GM12864 (cell line): ENCODE data around the gene ICA1.

Source experiments
- DNase-seq: peaks from one replicate; pipeline ENCODE4 v3.0.0-alpha.2; 2011; ENCODE audit warnings: low read depth
- H3K4me3 ChIP-seq: 2 replicates; pipeline ENCODE4 v1.5.1; 2011; ENCODE audit warnings: mild to moderate bottlenecking, low read depth, low read length, control low read depth
- TF ChIP-seq, protein P1 (sequence below): IDR thresholded peaks from 2 replicates; pipeline ENCODE4 v1.5.1; 2011; ENCODE audit warnings: low read depth, mild to moderate bottlenecking, moderate library complexity, low read length, control low read depth, inconsistent platforms; ENCODE audit errors: missing control alignments

The ICA1 gene

GRCh38 chr7:8260871-8261694 is 884 bp downstream of the ICA1 start:
- DNase-seq, result no peak
- H3K4me3 ChIP-seq, result peak overlapping the region; percentile 53
- TF ChIP-seq, protein P1, sequence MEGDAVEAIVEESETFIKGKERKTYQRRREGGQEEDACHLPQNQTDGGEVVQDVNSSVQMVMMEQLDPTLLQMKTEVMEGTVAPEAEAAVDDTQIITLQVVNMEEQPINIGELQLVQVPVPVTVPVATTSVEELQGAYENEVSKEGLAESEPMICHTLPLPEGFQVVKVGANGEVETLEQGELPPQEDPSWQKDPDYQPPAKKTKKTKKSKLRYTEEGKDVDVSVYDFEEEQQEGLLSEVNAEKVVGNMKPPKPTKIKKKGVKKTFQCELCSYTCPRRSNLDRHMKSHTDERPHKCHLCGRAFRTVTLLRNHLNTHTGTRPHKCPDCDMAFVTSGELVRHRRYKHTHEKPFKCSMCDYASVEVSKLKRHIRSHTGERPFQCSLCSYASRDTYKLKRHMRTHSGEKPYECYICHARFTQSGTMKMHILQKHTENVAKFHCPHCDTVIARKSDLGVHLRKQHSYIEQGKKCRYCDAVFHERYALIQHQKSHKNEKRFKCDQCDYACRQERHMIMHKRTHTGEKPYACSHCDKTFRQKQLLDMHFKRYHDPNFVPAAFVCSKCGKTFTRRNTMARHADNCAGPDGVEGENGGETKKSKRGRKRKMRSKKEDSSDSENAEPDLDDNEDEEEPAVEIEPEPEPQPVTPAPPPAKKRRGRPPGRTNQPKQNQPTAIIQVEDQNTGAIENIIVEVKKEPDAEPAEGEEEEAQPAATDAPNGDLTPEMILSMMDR, result no peak

GRCh38 chr7:8259586-8260222 is 2.3 kb downstream of the ICA1 start:
- DNase-seq, result no peak
- TF ChIP-seq, protein P1, result no peak
- no peak overlapping the region for H3K4me3 ChIP-seq

DNA sequence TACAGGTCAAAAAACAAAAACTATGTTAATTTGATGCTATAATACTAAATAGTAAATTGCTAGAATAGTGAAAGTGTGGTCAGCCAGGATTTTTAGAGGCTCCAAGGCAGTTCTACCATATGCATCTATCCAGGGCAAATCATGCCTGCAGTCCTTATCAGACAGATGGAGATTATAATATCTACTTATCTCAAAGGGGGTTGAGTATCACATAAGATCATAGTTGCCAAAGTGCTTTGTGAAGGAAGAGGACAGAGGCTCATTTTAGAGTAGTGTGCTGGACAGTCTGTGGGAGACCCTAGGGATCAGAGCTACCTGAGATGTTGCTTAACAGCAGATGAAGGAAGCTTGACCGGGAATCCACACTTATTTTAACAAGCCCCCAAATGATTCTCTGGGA is 3.2 kb downstream of the ICA1 start:
- H3K4me3 ChIP-seq, result no peak overlapping the region
- DNase-seq, result no peak
- TF ChIP-seq, protein P1, result no peak

DNA sequence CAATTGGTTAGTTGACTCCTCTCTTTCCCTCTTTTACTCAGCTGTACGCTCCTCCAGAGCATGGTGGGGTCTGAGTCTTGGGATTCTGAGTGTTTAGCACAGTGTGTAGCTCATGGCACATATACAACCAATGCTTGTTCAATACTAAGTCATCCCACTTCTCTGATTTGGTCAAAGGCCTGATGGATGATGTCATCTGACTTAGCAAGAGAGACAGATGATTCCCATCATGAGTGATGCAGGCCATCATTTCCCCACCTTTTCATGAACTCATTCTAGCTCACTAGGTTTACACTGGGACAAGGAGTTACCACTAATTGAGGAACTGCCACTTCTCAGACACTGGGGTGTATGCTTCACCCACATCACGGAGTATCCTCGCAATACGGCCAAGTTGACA is 3.8 kb downstream of the ICA1 start:
- no peak for DNase-seq
- H3K4me3 ChIP-seq, result no peak overlapping the region
- TF ChIP-seq, protein P1, result no peak

- no peak for DNase-seq
- TF ChIP-seq, protein P1, result no peak
- no peak overlapping the region for H3K4me3 ChIP-seq
Observed at GRCh38 chr7:8255680-8256655, 6.0 kb downstream of the ICA1 start.

DNA sequence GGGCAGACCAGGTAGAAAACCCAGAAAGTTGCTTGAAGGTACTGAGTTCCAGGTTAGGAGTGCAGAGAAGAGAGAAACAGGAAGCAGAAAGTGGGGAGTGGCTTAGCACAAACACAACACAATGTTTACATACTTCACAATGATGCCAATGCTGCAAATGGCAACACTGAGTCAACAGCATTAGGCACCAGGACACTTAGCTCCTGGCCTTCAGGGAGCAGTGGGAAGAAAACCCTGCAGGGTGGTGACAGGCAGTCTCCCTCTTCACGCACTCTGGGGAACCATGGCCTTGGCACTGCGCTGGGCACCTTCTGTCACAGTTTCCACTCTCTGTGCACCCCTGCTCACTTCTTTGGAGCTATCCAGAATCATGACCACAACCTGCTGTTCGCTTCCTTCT is 7.3 kb downstream of the ICA1 start:
- no peak for DNase-seq
- TF ChIP-seq, protein P1, result no peak

More for the DNA sequence above, 7.3 kb downstream of the ICA1 start:
- H3K4me3 ChIP-seq, result no peak overlapping the region
